Stomach (tissue), 4 donors: ENCODE results near the gene NDEL1.

Experiments
- EP300 ChIP-seq: sonication (generic); formaldehyde crosslinking; IDR thresholded peaks from one replicate; pipeline ENCODE4 v1.6.1; 2017; ENCODE audit warnings: antibody characterized with exemption
- POLR2A ChIP-seq, 4 donors: fragments of 450-650 bp; IDR thresholded peaks; one replicate each; pipeline ENCODE4 v1.6.1; 2016; ENCODE audit warnings: antibody characterized with exemption in 4 of 4, control low read depth in 2 of 4, mild to moderate bottlenecking in 1 of 4, moderate library complexity in 1 of 4
- TF ChIP-seq, protein P1 (sequence below), 7 experiments: fragments of 450-650 bp in 4 of 7; fragments of 200-600 bp in 3 of 7; sonication (generic) in 3 of 7; IDR thresholded peaks; one replicate each; pipeline ENCODE4 v1.5.1; 2016 to 2019; ENCODE audit warnings: antibody characterized with exemption in 7 of 7, control low read depth in 2 of 7, mild to moderate bottlenecking in 1 of 7

DNA sequence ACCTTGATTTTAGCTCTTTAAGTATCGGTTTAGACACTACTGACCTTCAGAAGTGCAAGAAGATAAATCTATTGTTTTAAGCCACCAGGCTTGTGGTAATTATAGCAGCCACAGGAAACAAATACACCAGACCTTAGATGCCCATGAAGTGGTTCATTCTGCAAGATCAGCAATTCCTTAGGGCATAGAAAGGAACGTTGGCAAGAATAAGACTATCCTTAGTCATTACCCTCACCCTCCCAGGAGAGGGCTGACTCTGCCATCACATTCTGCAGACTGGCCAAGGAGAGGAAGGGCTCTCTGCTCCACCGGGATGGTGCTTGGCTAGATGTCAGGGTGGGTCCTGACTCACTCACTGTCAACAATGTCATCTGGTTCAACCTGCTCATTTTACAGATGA is 14.1 kb upstream of the NDEL1 start:
- TF ChIP-seq, protein P1, sequence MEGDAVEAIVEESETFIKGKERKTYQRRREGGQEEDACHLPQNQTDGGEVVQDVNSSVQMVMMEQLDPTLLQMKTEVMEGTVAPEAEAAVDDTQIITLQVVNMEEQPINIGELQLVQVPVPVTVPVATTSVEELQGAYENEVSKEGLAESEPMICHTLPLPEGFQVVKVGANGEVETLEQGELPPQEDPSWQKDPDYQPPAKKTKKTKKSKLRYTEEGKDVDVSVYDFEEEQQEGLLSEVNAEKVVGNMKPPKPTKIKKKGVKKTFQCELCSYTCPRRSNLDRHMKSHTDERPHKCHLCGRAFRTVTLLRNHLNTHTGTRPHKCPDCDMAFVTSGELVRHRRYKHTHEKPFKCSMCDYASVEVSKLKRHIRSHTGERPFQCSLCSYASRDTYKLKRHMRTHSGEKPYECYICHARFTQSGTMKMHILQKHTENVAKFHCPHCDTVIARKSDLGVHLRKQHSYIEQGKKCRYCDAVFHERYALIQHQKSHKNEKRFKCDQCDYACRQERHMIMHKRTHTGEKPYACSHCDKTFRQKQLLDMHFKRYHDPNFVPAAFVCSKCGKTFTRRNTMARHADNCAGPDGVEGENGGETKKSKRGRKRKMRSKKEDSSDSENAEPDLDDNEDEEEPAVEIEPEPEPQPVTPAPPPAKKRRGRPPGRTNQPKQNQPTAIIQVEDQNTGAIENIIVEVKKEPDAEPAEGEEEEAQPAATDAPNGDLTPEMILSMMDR (IDR thresholded peaks at IDR 0.05) = no peak
- TF ChIP-seq EP300 (no peak), POLR2A (IDR thresholded peaks at IDR 0.05) (no peak)
